B cell (primary cell): Measurements from ENCODE around the gene ATRAID. TPM values are rescaled to one million over a fixed set of nuclear protein-coding genes. Genes with fewer than 3 reads are reported as not detected.

Experiments used
- ATAC-seq: fragments of 200-7000 bp; cut with Tn5 transposase; one replicate; pipeline ENCODE4 v1.10.0; 2021; ENCODE audit warnings: low read depth, mild to moderate bottlenecking, moderate number of reproducible peaks, moderate library complexity
- CTCF ChIA-PET: fragments of 350-600 bp; sonication (Branson Sonifier 250); formaldehyde crosslinking; loops from one replicate; lab custom pipeline; 2021; ENCODE audit warnings: antibody characterized with exemption, inconsistent platforms; lab: Charles Lee
- POLR2A ChIA-PET: fragments of 350-600 bp; sonication (Branson Sonifier 250); formaldehyde crosslinking; loops from one replicate; lab custom pipeline; 2021; ENCODE audit warnings: antibody characterized with exemption; lab: Charles Lee
- DNase-seq: peaks from one replicate; pipeline ENCODE4 v3.0.0; 2013
- H2AFZ ChIP-seq: 2 replicates; pipeline ENCODE4 v1.6.1; 2012; ENCODE audit warnings: mild to moderate bottlenecking, low read depth, low read length; ENCODE audit not compliant: insufficient read depth, poor library complexity, severe bottlenecking
- H3K27ac ChIP-seq, 2 donors: 1 replicate in 1 of 2; 2 replicates in 1 of 2; pipeline ENCODE4 v1.5.1; 2012 to 2013; ENCODE audit warnings: low read length in 2 of 2, mild to moderate bottlenecking in 2 of 2, moderate library complexity in 1 of 2
- H3K27me3 ChIP-seq, 4 experiments: fragments of 200-600 bp in 1 of 4; sonication (generic) in 1 of 4; replicated peaks in 1 of 4; 1 replicate in 2 of 4; 2 replicates in 2 of 4; pipeline versions ENCODE4 v1.6.1 to v1.7.0; 2013 to 2016; ENCODE audit warnings: low read length in 3 of 4, mild to moderate bottlenecking in 2 of 4, mixed read lengths in 1 of 4, moderate library complexity in 1 of 4; ENCODE audit not compliant: insufficient read depth in 4 of 4, control insufficient read depth in 3 of 4; ENCODE audit errors: control extremely low read depth in 1 of 4
- H3K36me3 ChIP-seq, 2 experiments: replicated peaks in 1 of 2; 1 replicate in 1 of 2; 2 replicates in 1 of 2; pipeline versions ENCODE4 v1.6.1 to v1.7.1; 2013; ENCODE audit warnings: low read length in 1 of 2; ENCODE audit not compliant: insufficient read depth in 2 of 2, control insufficient read depth in 1 of 2; ENCODE audit errors: control extremely low read depth in 1 of 2, extremely low read depth in 1 of 2
- H3K4me1 ChIP-seq, 2 donors: fragments of 200-600 bp in 1 of 2; sonication (generic) in 1 of 2; 1 replicate in 1 of 2; 2 replicates in 1 of 2; pipeline versions ENCODE4 v1.5.1 to v1.6.1; 2013 to 2017; ENCODE audit warnings: low read length in 2 of 2; ENCODE audit not compliant: control insufficient read depth in 2 of 2, insufficient read depth in 2 of 2
- H3K4me2 ChIP-seq: replicated peaks from 2 replicates; pipeline ENCODE3; 2012; ENCODE audit warnings: mild to moderate bottlenecking, low read depth, low read length; ENCODE audit not compliant: poor library complexity, severe bottlenecking
- H3K4me3 ChIP-seq, 5 experiments: fragments of 200-600 bp in 1 of 5; sonication (generic) in 1 of 5; 1 replicate in 3 of 5; 2 replicates in 2 of 5; pipeline versions ENCODE4 v1.5.1 to v1.7.0; 2011 to 2016; ENCODE audit warnings: low read length in 4 of 5, mild to moderate bottlenecking in 4 of 5, low read depth in 2 of 5, control low read depth in 1 of 5, moderate library complexity in 1 of 5; ENCODE audit not compliant: insufficient read depth in 1 of 5; ENCODE audit errors: control extremely low read depth in 1 of 5, extremely low read depth in 1 of 5
- H3K79me2 ChIP-seq: fragments of 200-600 bp; sonication (generic); one replicate; pipeline ENCODE4 v1.6.0; 2016; ENCODE audit warnings: low read length; ENCODE audit not compliant: control insufficient read depth, insufficient read depth
- H3K9ac ChIP-seq: fragments of 200-600 bp; sonication (generic); 2 replicates; pipeline ENCODE4 v1.6.1; 2017; ENCODE audit warnings: mild to moderate bottlenecking, low read length, moderate library complexity
- H3K9me3 ChIP-seq, 3 donors: one replicate each; pipeline versions ENCODE4 v1.6.1 to v1.7.1; 2013; ENCODE audit warnings: low read length in 2 of 3; ENCODE audit not compliant: control insufficient read depth in 2 of 3, insufficient read depth in 1 of 3; ENCODE audit errors: control extremely low read depth in 1 of 3
- H4K20me1 ChIP-seq: 2 replicates; pipeline ENCODE4 v1.6.0; 2012; ENCODE audit warnings: mild to moderate bottlenecking, low read length; ENCODE audit not compliant: insufficient read depth, control insufficient read depth, poor library complexity, severe bottlenecking
- H3K27ac Mint-ChIP-seq: one replicate; pipeline ENCODE4 v1.8.0; 2021; ENCODE audit warnings: mixed read lengths
- H3K27me3 Mint-ChIP-seq: one replicate; pipeline ENCODE4 v1.8.0; 2021; ENCODE audit warnings: mixed read lengths
- H3K4me1 Mint-ChIP-seq: one replicate; pipeline ENCODE4 v1.8.0; 2021; ENCODE audit warnings: mixed read lengths
- H3K4me3 Mint-ChIP-seq: one replicate; pipeline ENCODE4 v1.8.0; 2021; ENCODE audit warnings: mixed read lengths
- H3K9me3 Mint-ChIP-seq: one replicate; pipeline ENCODE4 v1.8.0; 2022; ENCODE audit warnings: mixed read lengths; ENCODE audit not compliant: insufficient read depth
- EZH2 ChIP-seq: IDR thresholded peaks from 2 replicates; pipeline ENCODE4 v1.6.1; 2012; ENCODE audit warnings: borderline replicate concordance, low read depth, mild to moderate bottlenecking, moderate library complexity, low read length; ENCODE audit not compliant: insufficient read depth, poor library complexity, severe bottlenecking
- WGBS: methylation state at CpG from one replicate; pipeline ENCODE4 v1.1.5; 2013; ENCODE audit warnings: missing lambda C conversion rate; ENCODE audit not compliant: insufficient coverage; 5-methylcytosine and 5-hydroxymethylcytosine counted together
- intact Hi-C: fragments of 100-400 bp; cut with micrococcal nuclease; formaldehyde crosslinking; loops from one replicate; pipeline ENCODE4 v1.10.0; 2022
- polyA plus RNA-seq: library from polyadenylated mRNA; depleted of rRNA; stranded (reverse); fragments of >200 nt; gene quantifications from 2 replicates; pipeline ENCODE4 v1.2.3, GENCODE V29; 2012
- total RNA-seq, 2 donors: library from RNA; stranded (reverse); fragments of 120-200 nt in 1 of 2; gene quantifications; 1 replicate in 1 of 2; 2 replicates in 1 of 2; pipeline versions ENCODE4 v1.2.3 to v1.2.4, GENCODE V29; 2013 to 2022
- TF ChIP-seq, protein P1 (sequence below): fragments of 200-600 bp; IDR thresholded peaks from one replicate; pipeline ENCODE4 v1.8.0; 2022; ENCODE audit warnings: antibody characterized with exemption, mild to moderate bottlenecking

Gene ATRAID
- total and polyA plus RNA-seq, 2 donors (not counting 1 experiment from before 2014, with no cell fraction given) = 88.8 to 117 TPM

DNA sequence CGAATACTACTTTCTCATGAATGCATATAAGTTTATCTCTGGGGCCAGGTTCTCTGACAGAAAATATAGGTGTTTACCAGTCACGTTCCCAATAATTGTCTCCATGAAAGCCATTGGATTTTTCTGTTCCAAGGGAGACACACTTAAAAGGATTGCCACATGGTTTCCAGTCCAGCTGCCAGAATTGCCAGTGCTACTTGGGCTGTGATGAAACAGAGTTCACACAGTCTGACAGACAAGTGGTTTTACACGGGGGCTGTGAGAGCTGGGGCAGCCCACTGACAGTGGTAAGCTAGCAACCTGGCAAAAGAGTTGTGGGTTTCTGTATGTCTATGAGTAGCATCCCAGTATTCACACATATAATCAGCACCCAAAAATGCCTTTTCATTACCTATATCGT is 27.7 kb upstream of the ATRAID start:
- CTCF ChIA-PET = no interaction called here
- H3K4me3 ChIP-seq = no peak overlapping the region
- POLR2A ChIA-PET = no interaction called here

DNA sequence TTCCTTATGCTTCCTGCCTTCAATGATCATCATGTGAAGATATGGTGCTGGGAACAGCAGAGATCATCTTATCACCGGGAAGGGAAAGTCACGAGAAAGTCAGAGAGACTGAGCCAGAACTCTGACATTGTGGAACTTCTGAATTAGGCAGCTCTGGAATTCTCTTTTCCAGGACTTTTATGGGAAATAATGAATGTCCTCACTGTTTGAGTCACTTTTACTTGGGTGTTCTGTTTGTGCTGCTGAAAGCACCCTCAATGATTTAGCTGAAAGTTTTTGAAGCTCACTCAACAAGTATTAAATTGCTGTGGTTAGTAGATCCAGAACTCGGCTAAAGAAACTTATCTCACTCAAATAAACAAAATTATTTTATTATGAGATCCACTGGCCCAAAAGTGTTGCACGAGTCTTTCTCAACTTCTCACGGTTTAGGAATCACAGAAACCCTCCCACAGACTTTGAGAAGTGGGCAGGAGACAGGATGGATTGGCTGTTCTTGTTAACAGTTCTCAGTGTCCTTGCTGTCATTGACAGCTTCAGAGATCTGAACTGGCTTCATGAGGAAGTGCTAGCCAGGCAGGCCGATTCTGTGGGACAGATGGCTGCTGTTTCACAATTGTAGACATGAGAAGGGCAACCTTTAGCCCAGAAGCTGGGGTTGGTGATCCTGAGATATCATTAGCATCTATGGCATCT is 26.4 kb upstream of the ATRAID start:
- ChIA-PET CTCF (interaction anchor here (1.5 kb wide), 1 partner anchor 16 kb away, joined by 4 read pairs; no protein-coding TSS in a partner anchor), POLR2A (no interaction called here)
- WGBS = 73% methylated on average over 3 of the region's 6 CpGs
- H2AFZ ChIP-seq = no peak overlapping the region
- no peak overlapping the region for H3K4me2 ChIP-seq
- peaks cover 22% of the 10 kb centered on the region for H3K27me3 Mint-ChIP-seq
- intact Hi-C loops = no loop called here
- H3K4me3 Mint-ChIP-seq = no peak overlapping the region
- H3K4me1 ChIP-seq = no peaks in the 10 kb centered on the region
- H4K20me1 ChIP-seq = no peaks in the 10 kb centered on the region
- no peak overlapping the region for H3K4me3 ChIP-seq
- no peaks in the 10 kb centered on the region for H3K9me3 Mint-ChIP-seq
- DNase-seq (no peak), ATAC-seq (no peak)
- H3K27ac ChIP-seq = no peak overlapping the region
- no peak overlapping the region for H3K9ac ChIP-seq
- H3K36me3 ChIP-seq = no peaks in the 10 kb centered on the region
- no peak for TF ChIP-seq EZH2
- TF ChIP-seq, protein P1, sequence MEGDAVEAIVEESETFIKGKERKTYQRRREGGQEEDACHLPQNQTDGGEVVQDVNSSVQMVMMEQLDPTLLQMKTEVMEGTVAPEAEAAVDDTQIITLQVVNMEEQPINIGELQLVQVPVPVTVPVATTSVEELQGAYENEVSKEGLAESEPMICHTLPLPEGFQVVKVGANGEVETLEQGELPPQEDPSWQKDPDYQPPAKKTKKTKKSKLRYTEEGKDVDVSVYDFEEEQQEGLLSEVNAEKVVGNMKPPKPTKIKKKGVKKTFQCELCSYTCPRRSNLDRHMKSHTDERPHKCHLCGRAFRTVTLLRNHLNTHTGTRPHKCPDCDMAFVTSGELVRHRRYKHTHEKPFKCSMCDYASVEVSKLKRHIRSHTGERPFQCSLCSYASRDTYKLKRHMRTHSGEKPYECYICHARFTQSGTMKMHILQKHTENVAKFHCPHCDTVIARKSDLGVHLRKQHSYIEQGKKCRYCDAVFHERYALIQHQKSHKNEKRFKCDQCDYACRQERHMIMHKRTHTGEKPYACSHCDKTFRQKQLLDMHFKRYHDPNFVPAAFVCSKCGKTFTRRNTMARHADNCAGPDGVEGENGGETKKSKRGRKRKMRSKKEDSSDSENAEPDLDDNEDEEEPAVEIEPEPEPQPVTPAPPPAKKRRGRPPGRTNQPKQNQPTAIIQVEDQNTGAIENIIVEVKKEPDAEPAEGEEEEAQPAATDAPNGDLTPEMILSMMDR = no peak
- no peaks in the 10 kb centered on the region for H3K79me2 ChIP-seq
- H3K4me1 Mint-ChIP-seq = no peaks in the 10 kb centered on the region
- no peaks in the 10 kb centered on the region for H3K9me3 ChIP-seq
- H3K27ac Mint-ChIP-seq = no peak overlapping the region
- peaks cover 0 to 9% (median 1%) of the 10 kb centered on the region in 4 experiments for H3K27me3 ChIP-seq

More for the DNA sequence above, 27.7 kb upstream of the ATRAID start:
- Mint-ChIP-seq H3K4me3 (no peak overlapping the region), H3K4me1 (no peaks in the 10 kb centered on the region), H3K27ac (no peak overlapping the region), H3K9me3 (no peaks in the 10 kb centered on the region), H3K27me3 (peaks cover 30% of the 10 kb centered on the region)
- H3K36me3 ChIP-seq = no peaks in the 10 kb centered on the region
- TF ChIP-seq, protein P1 = no peak
- no peak for TF ChIP-seq EZH2
- no peaks in the 10 kb centered on the region for H3K4me1 ChIP-seq
- H4K20me1 ChIP-seq = no peaks in the 10 kb centered on the region
- H3K79me2 ChIP-seq = no peaks in the 10 kb centered on the region
- ATAC-seq = no peak
- H2AFZ ChIP-seq = no peak overlapping the region
- no peak overlapping the region for H3K4me2 ChIP-seq
- WGBS = 90% methylated on average over 2 of the region's 4 CpGs
- H3K9me3 ChIP-seq = no peaks in the 10 kb centered on the region
- H3K27ac ChIP-seq = no peak overlapping the region
- no peak for DNase-seq
- intact Hi-C loops = no loop called here
- no peak overlapping the region for H3K9ac ChIP-seq
- peaks cover 0 to 11% (median 5%) of the 10 kb centered on the region in 4 experiments for H3K27me3 ChIP-seq
